Erythroblast (primary cell): ENCODE results near the gene IP6K1.

Experiments
- GATA1 ChIP-seq: IDR thresholded peaks from 2 replicates; pipeline ENCODE4 v1.6.1; 2011; ENCODE audit warnings: low read depth, mild to moderate bottlenecking, control low read depth, low read length, moderate library complexity
- POLR2A ChIP-seq: IDR thresholded peaks from 2 replicates; pipeline ENCODE4 v1.6.1; 2011; ENCODE audit warnings: mild to moderate bottlenecking, low read length

GRCh38 chr3:49681543-49681942 is 104.8 kb downstream of the IP6K1 start:
- TF ChIP-seq POLR2A (no peak), GATA1 (no peak)
